ENCODE results near the gene CPVL.

Gene CPVL

DNA sequence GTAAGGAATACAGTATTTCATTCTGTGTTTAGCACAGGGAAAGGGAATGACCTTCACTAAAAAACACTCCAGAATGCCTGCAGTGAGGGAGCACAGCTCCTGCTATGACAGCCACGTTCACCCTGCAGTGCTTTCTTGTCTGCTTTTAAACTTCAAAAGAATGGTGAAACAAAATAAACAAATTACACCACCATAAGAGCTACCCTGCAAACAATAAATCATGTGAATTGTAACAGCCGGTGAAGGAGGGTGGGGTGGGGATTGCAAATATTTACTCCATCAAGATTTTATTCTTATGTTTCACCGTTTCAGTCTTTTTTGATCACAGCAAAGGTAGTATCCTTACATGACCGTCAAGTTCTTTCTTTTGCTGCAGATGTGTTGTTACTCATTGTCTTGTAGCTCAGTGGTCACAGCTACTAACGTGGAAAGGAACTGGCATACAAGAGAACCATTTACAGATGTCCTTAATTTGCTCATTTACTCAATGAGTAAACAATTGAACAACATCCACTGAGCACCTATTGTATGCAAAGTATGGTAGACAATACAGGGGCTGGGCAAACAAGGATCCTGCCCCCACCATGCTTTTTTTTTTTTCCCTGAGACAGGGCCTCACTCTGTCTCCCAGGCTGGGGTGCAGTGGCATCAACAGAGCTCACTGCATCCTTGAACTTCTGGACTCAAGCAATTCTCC, 44.2 kb upstream of the CPVL start (continued):
- no peak for TF ChIP-seq GLI2 (tag by site-specific recombination; IDR thresholded peaks at IDR 0.05; ENCODE audit: borderline replicate concordance, low read depth)
- TF ChIP-seq ZBTB8A (tag by site-specific recombination; IDR thresholded peaks at IDR 0.05) = no peak
- no peak for TF ChIP-seq ZNF10 (tag by site-specific recombination; IDR thresholded peaks at IDR 0.05)
- TF ChIP-seq ZNF23 (tag by site-specific recombination; IDR thresholded peaks at IDR 0.05; ENCODE audit: borderline replicate concordance) = no peak
- TF ChIP-seq ZNF664 (tag by site-specific recombination; IDR thresholded peaks at IDR 0.05) = no peak
- TF ChIP-seq ZNF473 (tag by site-specific recombination; IDR thresholded peaks at IDR 0.05) = no peak
- TF ChIP-seq, protein P1, sequence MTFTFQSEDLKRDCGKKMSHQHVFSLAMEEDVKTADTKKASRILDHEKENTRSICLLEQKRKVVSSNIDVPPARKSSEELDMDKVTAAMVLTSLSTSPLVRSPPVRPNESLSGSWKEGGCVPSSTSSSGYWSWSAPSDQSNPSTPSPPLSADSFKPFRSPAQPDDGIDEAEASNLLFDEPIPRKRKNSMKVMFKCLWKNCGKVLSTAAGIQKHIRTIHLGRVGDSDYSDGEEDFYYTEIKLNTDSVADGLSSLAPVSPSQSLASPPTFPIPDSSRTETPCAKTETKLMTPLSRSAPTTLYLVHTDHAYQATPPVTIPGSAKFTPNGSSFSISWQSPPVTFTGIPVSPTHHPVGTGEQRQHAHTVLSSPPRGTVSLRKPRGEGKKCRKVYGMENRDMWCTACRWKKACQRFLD (tag by site-specific recombination; IDR thresholded peaks at IDR 0.05) = no peak
- no peak for TF ChIP-seq ZNF677 (tag by site-specific recombination; IDR thresholded peaks at IDR 0.05)
- TF ChIP-seq, protein P2, sequence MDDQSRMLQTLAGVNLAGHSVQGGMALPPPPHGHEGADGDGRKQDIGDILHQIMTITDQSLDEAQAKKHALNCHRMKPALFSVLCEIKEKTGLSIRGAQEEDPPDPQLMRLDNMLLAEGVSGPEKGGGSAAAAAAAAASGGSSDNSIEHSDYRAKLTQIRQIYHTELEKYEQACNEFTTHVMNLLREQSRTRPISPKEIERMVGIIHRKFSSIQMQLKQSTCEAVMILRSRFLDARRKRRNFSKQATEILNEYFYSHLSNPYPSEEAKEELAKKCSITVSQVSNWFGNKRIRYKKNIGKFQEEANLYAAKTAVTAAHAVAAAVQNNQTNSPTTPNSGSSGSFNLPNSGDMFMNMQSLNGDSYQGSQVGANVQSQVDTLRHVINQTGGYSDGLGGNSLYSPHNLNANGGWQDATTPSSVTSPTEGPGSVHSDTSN (CRISPR knock-in tag; IDR thresholded peaks at IDR 0.05) = no peak
- no peak for TF ChIP-seq KLF10 (tag by site-specific recombination; IDR thresholded peaks at IDR 0.05)
- peak; percentile 83 for TF ChIP-seq ZNF561 (tag by site-specific recombination; IDR thresholded peaks at IDR 0.05; ENCODE audit: borderline replicate concordance)
- no peak for TF ChIP-seq SALL2 (tag by site-specific recombination; IDR thresholded peaks at IDR 0.05; ENCODE audit: borderline replicate concordance)
- no peak for TF ChIP-seq ZNF777 (tag by site-specific recombination; IDR thresholded peaks at IDR 0.05; ENCODE audit: borderline replicate concordance)
- TF ChIP-seq, protein P3, sequence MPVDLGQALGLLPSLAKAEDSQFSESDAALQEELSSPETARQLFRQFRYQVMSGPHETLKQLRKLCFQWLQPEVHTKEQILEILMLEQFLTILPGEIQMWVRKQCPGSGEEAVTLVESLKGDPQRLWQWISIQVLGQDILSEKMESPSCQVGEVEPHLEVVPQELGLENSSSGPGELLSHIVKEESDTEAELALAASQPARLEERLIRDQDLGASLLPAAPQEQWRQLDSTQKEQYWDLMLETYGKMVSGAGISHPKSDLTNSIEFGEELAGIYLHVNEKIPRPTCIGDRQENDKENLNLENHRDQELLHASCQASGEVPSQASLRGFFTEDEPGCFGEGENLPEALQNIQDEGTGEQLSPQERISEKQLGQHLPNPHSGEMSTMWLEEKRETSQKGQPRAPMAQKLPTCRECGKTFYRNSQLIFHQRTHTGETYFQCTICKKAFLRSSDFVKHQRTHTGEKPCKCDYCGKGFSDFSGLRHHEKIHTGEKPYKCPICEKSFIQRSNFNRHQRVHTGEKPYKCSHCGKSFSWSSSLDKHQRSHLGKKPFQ (tag by site-specific recombination; IDR thresholded peaks at IDR 0.05) = no peak
- no peak for TF ChIP-seq GLIS2 (tag by site-specific recombination; IDR thresholded peaks at IDR 0.05)
- no peak for TF ChIP-seq ZFP37 (tag by site-specific recombination; IDR thresholded peaks at IDR 0.05)
- TF ChIP-seq KLF9 (tag by site-specific recombination; IDR thresholded peaks at IDR 0.05; ENCODE audit: low read depth) = no peak
- no peak for TF ChIP-seq ZNF391 (tag by site-specific recombination; IDR thresholded peaks at IDR 0.05; ENCODE audit: borderline replicate concordance, low read depth)
- no peak for TF ChIP-seq ZNF670 (tag by site-specific recombination; IDR thresholded peaks at IDR 0.05; ENCODE audit: low read depth)
- no peak for TF ChIP-seq ZNF623 (tag by site-specific recombination; IDR thresholded peaks at IDR 0.05)
- TF ChIP-seq ZNF555 (tag by site-specific recombination; conservative IDR thresholded peaks at IDR 0.05) = no peak
- TF ChIP-seq ZNF19 (tag by site-specific recombination; IDR thresholded peaks at IDR 0.05; ENCODE audit: low read depth) = no peak
- TF ChIP-seq ZNF530 (tag by site-specific recombination; IDR thresholded peaks at IDR 0.05; ENCODE audit: low read depth) = no peak
- TF ChIP-seq ZNF785 (tag by site-specific recombination; IDR thresholded peaks at IDR 0.05) = no peak
- TF ChIP-seq FEZF1 (tag by site-specific recombination; IDR thresholded peaks at IDR 0.05) = peak; percentile 71
- TF ChIP-seq, protein P4, sequence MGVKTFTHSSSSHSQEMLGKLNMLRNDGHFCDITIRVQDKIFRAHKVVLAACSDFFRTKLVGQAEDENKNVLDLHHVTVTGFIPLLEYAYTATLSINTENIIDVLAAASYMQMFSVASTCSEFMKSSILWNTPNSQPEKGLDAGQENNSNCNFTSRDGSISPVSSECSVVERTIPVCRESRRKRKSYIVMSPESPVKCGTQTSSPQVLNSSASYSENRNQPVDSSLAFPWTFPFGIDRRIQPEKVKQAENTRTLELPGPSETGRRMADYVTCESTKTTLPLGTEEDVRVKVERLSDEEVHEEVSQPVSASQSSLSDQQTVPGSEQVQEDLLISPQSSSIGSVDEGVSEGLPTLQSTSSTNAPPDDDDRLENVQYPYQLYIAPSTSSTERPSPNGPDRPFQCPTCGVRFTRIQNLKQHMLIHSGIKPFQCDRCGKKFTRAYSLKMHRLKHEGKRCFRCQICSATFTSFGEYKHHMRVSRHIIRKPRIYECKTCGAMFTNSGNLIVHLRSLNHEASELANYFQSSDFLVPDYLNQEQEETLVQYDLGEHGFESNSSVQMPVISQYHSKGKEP (tag by site-specific recombination; IDR thresholded peaks at IDR 0.05) = peak; percentile 63
- no peak for TF ChIP-seq ZNF404 (tag by site-specific recombination; IDR thresholded peaks at IDR 0.05)
- no peak for TF ChIP-seq ZNF654 (tag by site-specific recombination; IDR thresholded peaks at IDR 0.05; ENCODE audit: low read depth)
- no peak for TF ChIP-seq ZNF76 (tag by site-specific recombination; IDR thresholded peaks at IDR 0.05; ENCODE audit: borderline replicate concordance, low read depth)
- no peak for TF ChIP-seq HOXD13 (CRISPR knock-in tag; IDR thresholded peaks at IDR 0.05; ENCODE audit: borderline replicate concordance)
- TF ChIP-seq HOXA7 (CRISPR knock-in tag; IDR thresholded peaks at IDR 0.05; ENCODE audit: borderline replicate concordance) = no peak

Data from HEK293 (cell line).